Common myeloid progenitor, CD34-positive (primary cell): ENCODE results near the gene PPFIBP2.
A peak's percentile ranks its signal among the peaks of the same experiment; 100 is the strongest.
"Not testable (repeated sequence)": the region's sequence is repeated elsewhere in the genome, so short reads cannot be mapped to it uniquely, and the experiment has no call there.

Experiments used
- CTCF ChIA-PET: fragments of 350-600 bp; sonication (Branson Sonifier 250); formaldehyde crosslinking; loops from one replicate; lab custom pipeline; 2021; ENCODE audit warnings: antibody characterized with exemption; lab: Charles Lee
- POLR2A ChIA-PET: fragments of 350-600 bp; sonication (Branson Sonifier 250); formaldehyde crosslinking; loops from one replicate; lab custom pipeline; 2021; ENCODE audit warnings: antibody characterized with exemption; lab: Charles Lee
- DNase-seq, 3 donors: peaks; one replicate each; pipeline versions ENCODE4 v3.0.0 to v3.0.0-alpha.2; 2013
- H3K27ac ChIP-seq, 2 experiments: 1 replicate in 1 of 2; 2 replicates in 1 of 2; pipeline ENCODE4 v1.7.0; 2013; ENCODE audit warnings: inconsistent platforms in 2 of 2, low read length in 2 of 2, mild to moderate bottlenecking in 2 of 2, low read depth in 1 of 2, moderate library complexity in 1 of 2; ENCODE audit not compliant: severe bottlenecking in 2 of 2, insufficient read depth in 1 of 2, poor library complexity in 1 of 2
- H3K27me3 ChIP-seq, 5 experiments: replicated peaks in 2 of 5; 1 replicate in 3 of 5; 2 replicates in 2 of 5; pipeline versions ENCODE4 v1.6.1 to v1.7.0; 2013; ENCODE audit warnings: low read length in 4 of 5, mild to moderate bottlenecking in 2 of 5, moderate library complexity in 2 of 5, inconsistent platforms in 1 of 5; ENCODE audit not compliant: insufficient read depth in 5 of 5, control insufficient read depth in 4 of 5
- H3K36me3 ChIP-seq, 4 experiments: 1 replicate in 2 of 4; 2 replicates in 2 of 4; pipeline versions ENCODE4 v1.6.1 to v1.7.0; 2013; ENCODE audit warnings: low read length in 3 of 4, control low read depth in 1 of 4, mild to moderate bottlenecking in 1 of 4; ENCODE audit not compliant: control insufficient read depth in 4 of 4, insufficient read depth in 4 of 4
- H3K4me1 ChIP-seq, 4 experiments: 1 replicate in 3 of 4; 2 replicates in 1 of 4; pipeline versions ENCODE4 v1.6.1 to v1.7.1; 2013; ENCODE audit warnings: low read length in 3 of 4, mild to moderate bottlenecking in 3 of 4, control low read depth in 1 of 4, inconsistent platforms in 1 of 4, moderate library complexity in 1 of 4; ENCODE audit not compliant: control insufficient read depth in 4 of 4, insufficient read depth in 4 of 4; ENCODE audit errors: control extremely low read depth in 1 of 4
- H3K4me3 ChIP-seq, 7 experiments: 1 replicate in 4 of 7; 2 replicates in 3 of 7; pipeline versions ENCODE4 v1.5.1 to v1.7.0; 2013; ENCODE audit warnings: mild to moderate bottlenecking in 7 of 7, low read length in 6 of 7, moderate library complexity in 6 of 7, inconsistent platforms in 2 of 7, low read depth in 2 of 7, control low read depth in 1 of 7; ENCODE audit not compliant: insufficient read depth in 4 of 7, control insufficient read depth in 1 of 7; ENCODE audit errors: extremely low read depth in 1 of 7
- H3K9me3 ChIP-seq, 5 experiments: 1 replicate in 4 of 5; 2 replicates in 1 of 5; pipeline versions ENCODE4 v1.6.1 to v1.7.1; 2013; ENCODE audit warnings: low read length in 4 of 5, mild to moderate bottlenecking in 2 of 5, inconsistent platforms in 1 of 5, low read depth in 1 of 5, moderate library complexity in 1 of 5; ENCODE audit not compliant: control insufficient read depth in 4 of 5, insufficient read depth in 2 of 5; ENCODE audit errors: control extremely low read depth in 1 of 5
- WGBS: methylation state at CpG from one replicate; pipeline ENCODE4 v1.1.5; 2013; ENCODE audit not compliant: insufficient coverage; 5-methylcytosine and 5-hydroxymethylcytosine counted together

PPFIBP2 gene

GRCh38 chr11:7651700-7652099 is 137.9 kb downstream of the PPFIBP2 start:
- DNase-seq: no peak
- Histone ChIP-seq H3K9me3 (no peaks in the 10 kb centered on the region), H3K27ac (no peak overlapping the region), H3K4me1 (peaks cover 0 to 12% (median 5%) of the 10 kb centered on the region in 4 experiments), H3K4me3 (no peak overlapping the region), H3K27me3 (peaks cover 0 to 73% (median 17%) of the 10 kb centered on the region in 5 experiments), H3K36me3 (no peaks in the 10 kb centered on the region)
- CTCF ChIA-PET: interaction anchor here (1.1 to 1.8 kb wide), 3 partner anchors 9 to 144 kb away, joined by 3 to 5 read pairs (median 3); no protein-coding TSS in a partner anchor
- whole genome bisulfite sequencing: 98% methylated on average over 6 of the region's 9 CpGs
- POLR2A ChIA-PET: no interaction called here

DNA sequence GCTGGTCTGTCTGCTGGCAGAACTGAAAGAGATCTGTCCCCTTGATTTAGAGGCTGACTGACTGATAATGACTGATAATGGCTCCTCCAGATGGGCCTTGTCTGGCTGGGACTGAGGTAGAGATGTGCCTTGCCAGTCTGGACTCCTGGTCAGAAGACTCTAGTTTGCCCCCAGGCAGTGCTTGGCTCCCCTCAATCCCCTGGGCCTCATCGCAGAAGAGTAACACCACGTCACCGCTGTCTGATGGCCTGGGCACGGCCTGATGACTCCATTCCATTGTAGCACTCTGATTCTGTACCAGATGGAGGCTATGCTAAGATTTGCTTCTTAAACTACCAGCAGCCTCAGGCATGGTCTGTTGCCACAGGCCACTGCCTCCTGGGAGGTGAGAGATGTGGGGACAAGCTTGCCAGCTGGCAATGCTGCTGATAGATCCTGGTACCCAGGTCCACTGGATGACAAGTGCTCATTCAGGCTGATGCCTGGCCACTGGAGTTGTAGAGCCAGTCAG is 140.5 kb downstream of the PPFIBP2 start:
- ChIA-PET POLR2A (no interaction called here), CTCF (interaction anchor here (1.3 to 5.2 kb wide), 5 partner anchors 11 to 301 kb away, joined by 3 to 20 read pairs (median 4); no protein-coding TSS in a partner anchor)
- no peaks in the 10 kb centered on the region for H3K36me3 ChIP-seq
- H3K9me3 ChIP-seq: no peaks in the 10 kb centered on the region
- DNase-seq: no peak
- WGBS: 93% methylated on average over 4 of the region's 4 CpGs
- H3K27me3 ChIP-seq: peaks cover 0 to 61% (median 15%) of the 10 kb centered on the region in 5 experiments
- no peak overlapping the region for H3K4me3 ChIP-seq
- no peak overlapping the region for H3K27ac ChIP-seq
- H3K4me1 ChIP-seq: peaks cover 0 to 12% (median 5%) of the 10 kb centered on the region in 4 experiments

DNA sequence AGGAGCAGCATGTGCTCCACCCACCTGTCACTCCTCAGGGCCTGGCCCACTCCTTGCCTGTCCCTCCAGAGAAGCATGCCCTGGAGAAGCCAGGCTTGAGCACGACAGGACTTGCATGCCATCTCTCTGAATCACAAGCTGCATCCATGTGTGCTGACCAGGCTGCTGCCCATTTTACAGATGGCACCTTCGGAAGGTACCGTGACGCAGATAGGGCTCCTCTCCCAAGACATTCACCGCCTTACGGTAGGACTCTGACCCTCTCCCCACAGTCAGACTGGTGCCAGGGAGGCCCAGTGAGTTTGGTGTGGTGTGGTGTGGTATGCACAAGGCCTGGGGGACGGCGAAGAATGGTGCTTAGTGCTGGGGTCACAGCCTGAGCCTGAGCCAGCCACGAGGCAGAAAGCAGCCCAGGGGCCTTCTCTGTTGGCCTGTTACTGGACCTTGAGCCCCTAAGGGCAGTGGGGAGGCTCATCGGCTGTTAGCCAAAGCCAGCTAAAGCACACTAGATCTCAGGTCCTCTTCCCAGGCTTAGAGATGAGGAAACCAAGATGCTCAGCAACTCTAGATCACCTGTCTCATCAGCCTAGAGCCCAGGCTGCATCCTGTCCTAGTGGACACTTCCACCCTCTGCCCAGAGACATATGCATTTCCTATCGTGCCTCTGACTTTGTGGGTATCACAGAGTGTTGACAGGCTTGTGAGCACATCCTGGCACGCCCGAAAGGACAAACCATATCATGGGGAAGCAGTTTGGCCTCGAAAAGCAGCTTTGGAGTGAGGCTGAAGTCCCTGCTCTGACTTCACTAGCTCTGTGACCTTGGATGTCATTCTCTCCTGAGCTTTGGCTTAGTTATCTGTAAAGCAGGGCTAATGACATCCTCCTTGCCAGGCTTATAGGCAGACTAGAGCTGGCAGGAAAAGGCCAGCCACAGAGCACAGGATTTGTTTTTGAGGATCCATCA is 141.7 kb downstream of the PPFIBP2 start:
- no peak for DNase-seq
- CTCF ChIA-PET: interaction anchor here (1.0 to 5.2 kb wide), 7 partner anchors 10 to 512 kb away, joined by 3 to 20 read pairs (median 4); no protein-coding TSS in a partner anchor
- Histone ChIP-seq H3K27ac (no peak overlapping the region), H3K9me3 (no peaks in the 10 kb centered on the region), H3K27me3 (peaks cover 0 to 49% (median 12%) of the 10 kb centered on the region in 5 experiments), H3K36me3 (no peaks in the 10 kb centered on the region), H3K4me3 (no peak overlapping the region), H3K4me1 (peaks cover 0 to 12% (median 5%) of the 10 kb centered on the region in 4 experiments)
- POLR2A ChIA-PET: no interaction called here
- 88% methylated on average over 13 of the region's 14 CpGs for WGBS

DNA sequence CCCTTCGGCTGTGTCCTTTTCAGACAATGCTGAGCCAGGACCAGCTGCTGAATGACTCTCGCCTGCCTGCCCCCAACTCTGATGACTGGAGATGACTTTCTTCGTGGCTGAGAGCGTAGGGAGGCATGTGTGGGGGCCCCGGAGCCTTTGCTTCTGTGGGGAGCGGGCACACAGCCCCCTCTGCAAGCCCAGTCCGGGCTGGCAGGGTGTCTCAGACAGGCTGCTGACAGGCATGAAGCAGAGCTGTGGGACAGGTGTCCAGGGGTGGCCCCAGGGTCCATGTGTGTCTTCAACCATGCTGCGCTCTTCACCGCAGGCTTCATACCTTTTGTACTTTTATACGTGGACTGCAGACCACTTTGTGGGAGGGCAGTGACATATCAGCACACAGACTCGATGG is 142.9 kb downstream of the PPFIBP2 start:
- Histone ChIP-seq H3K27ac (no peak overlapping the region), H3K27me3 (peaks cover 0 to 45% (median 10%) of the 10 kb centered on the region in 5 experiments), H3K4me1 (peaks cover 0 to 2% (median under 1%) of the 10 kb centered on the region in 4 experiments), H3K9me3 (no peaks in the 10 kb centered on the region), H3K4me3 (no peak overlapping the region), H3K36me3 (no peaks in the 10 kb centered on the region)
- no peak for DNase-seq
- WGBS: 97% methylated on average over 11 of the region's 11 CpGs
- ChIA-PET CTCF (interaction anchor here (0.8 to 5.2 kb wide), 14 partner anchors 9 to 558 kb away, joined by 3 to 20 read pairs (median 4); no protein-coding TSS in a partner anchor), POLR2A (no interaction called here)

DNA sequence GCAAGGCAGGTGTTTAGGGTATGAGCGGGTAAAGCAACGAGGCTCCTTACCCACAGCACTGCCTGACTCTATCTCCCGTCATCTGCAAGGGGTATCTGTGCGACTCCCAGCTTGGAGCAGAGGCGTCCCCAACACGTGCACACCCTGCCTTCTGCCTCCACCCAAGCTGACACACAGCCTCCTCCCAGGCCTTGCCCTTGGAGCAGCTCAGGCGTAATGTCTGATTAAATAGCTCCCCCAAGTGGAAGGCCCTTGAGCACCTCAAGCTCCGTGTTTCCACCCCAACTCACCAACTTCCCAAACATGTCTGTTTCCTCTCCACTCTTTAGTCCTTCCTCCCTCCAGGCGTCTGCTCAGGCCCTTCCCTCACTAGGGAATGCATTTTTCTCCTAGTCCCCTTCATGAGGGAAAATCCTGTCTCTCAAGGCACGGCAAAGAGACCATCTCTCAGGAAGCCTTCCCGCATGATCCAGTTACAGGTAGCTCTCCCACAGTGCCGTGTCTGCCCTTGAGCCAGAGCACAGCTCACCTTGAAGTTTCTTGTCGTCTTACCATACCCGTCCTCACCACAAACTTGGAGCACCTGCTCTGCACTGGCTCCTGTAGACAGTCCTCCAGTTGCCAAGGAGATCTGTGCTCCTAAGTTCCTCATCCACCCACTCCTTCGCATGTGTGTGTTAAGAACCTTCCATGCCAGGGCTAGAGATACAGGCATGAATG is 143.7 kb downstream of the PPFIBP2 start:
- CTCF ChIA-PET: interaction anchor here (0.5 to 5.2 kb wide), 16 partner anchors 9 to 1158 kb away, joined by 3 to 20 read pairs (median 4); no protein-coding TSS in a partner anchor
- Histone ChIP-seq H3K4me3 (no peak overlapping the region), H3K27ac (no peak overlapping the region), H3K9me3 (no peaks in the 10 kb centered on the region), H3K36me3 (no peaks in the 10 kb centered on the region), H3K27me3 (peaks cover 0 to 37% (median 10%) of the 10 kb centered on the region in 5 experiments), H3K4me1 (no peaks in the 10 kb centered on the region)
- WGBS: 72% methylated on average over 13 of the region's 15 CpGs
- peak; percentile 45 to 70 (median 65) for DNase-seq
- POLR2A ChIA-PET: no interaction called here

GRCh38 chr11:7663531-7663930 is 149.7 kb downstream of the PPFIBP2 start:
- H3K4me1 ChIP-seq, POLR2A ChIA-PET, H3K9me3 ChIP-seq, H3K27ac ChIP-seq, DNase-seq, CTCF ChIA-PET, H3K36me3 ChIP-seq, H3K4me3 ChIP-seq: not testable (repeated sequence)
- WGBS: 100% methylated on average over 4 of the region's 16 CpGs
- peaks cover 0 to 32% (median 7%) of the 10 kb centered on the region in 5 experiments for H3K27me3 ChIP-seq
